GM18867 (cell line): Measurements from ENCODE around the gene GNAI1.

Experiments used
- ATAC-seq: cut with Tn5 transposase; IDR thresholded peaks from one replicate; pipeline ENCODE4 v1.9.1; 2021; ENCODE audit warnings: mild to moderate bottlenecking, moderate library complexity; ENCODE audit not compliant: unreplicated experiment

GNAI1 gene

DNA sequence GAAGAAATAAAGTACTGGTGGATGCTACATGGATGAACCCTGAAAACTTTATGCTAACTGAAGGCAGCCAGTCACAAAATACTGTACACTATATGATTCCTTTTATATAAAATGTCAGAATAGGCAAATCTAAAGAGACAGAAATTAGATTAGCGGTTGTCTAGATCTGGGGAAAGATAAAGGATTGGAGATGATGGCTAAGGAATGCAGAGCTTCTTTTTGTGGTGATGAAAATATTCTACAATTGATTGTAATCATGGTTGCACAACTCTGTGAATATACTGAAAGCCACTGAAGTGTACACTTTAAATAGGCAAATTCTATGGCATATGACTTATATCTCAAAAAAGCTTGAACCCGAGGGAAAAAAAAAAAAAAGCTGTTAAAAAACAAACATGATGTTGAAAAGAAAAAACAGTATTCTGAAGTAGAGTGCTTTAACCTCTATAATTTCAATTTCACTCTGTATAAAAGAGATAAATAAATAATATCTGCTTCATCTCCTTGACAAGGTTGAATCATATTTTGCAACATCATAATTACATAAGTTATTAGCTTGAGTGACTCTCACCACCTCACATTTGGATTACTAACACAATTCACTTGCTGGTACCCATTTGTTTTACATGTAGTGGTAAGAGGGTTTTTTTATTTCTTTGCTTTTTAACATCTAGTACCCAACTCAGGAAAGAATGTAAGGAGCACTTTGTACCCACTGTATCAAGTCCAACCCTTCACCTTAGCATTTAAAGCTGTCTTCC is 2.8 kb upstream of the GNAI1 start:
- ATAC-seq = no peak

DNA sequence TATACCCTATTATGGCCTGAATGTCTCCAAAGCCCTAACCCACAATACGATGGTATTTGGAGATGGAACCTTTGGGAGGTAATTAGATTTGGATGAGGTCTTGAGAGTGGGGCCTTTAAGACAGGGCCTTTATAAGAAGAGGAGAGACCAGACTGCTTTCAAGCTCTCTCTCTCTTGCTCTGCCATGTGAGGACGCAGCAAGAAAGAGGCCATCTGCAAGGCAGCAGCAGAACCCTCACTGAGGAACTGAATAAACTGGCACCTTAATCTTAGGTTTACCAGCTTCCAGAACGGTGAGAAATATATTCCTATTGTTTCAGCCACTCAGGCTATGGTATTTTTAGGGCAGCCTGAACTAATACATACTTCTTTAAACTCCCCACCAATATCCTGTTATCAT is 2.0 kb upstream of the GNAI1 start:
- no peak for ATAC-seq

DNA sequence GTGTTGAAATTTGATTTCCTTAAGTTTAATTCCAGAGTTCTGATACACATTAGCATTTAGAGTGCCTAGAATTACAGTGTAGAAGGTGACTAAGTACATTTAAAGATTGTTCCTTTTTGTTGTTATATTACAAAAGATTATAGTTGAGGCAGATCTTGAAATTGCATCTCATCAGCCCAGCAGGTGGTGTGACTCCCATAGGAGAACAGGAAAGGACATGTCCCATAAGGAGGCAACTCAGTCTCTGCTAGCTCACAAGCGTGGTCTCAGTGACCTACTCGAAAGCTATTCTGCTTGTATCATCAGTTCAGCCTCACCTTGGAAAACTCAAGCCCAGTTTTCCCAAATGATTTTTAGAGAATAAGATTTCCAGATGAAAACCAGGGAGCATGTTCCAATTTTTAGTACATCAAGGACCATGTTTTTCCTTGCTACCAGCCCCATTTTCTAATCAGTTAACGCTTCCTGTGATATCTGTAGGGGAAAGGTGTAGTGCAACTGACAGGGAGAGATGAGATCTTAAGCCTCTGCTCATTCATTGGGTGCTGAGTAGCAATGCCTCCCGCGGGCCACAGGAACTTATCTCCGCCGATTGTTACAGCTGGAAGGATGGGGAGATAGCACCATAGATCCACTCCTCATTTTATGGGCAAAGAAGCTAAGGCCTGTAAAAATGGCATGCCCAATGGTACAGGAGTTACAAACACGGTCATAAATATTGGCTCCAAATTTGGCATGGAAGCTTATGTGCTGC is 1.1 kb upstream of the GNAI1 start:
- ATAC-seq = no peak

DNA sequence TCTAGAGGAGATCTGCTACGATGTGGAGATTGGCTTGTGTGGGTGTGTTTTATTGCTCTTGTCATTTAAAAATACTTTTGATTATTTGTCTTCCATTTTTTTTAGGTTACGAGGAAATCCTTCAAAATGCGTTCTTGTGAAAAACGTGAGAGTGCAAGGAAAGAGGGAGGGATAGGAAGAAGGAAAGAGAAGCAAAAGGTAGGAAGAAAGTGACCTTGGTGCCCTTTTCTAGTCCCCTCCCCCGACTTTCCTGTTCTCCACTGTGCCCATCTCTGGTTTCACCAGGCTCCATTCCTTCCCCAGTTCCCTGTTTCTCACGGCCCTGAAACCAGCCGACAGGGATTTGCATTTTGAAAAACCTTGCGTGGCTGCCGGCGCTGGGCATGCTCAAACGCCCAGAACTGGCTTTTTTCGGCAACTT is 506 bp upstream of the GNAI1 start:
- ATAC-seq = no peak

DNA sequence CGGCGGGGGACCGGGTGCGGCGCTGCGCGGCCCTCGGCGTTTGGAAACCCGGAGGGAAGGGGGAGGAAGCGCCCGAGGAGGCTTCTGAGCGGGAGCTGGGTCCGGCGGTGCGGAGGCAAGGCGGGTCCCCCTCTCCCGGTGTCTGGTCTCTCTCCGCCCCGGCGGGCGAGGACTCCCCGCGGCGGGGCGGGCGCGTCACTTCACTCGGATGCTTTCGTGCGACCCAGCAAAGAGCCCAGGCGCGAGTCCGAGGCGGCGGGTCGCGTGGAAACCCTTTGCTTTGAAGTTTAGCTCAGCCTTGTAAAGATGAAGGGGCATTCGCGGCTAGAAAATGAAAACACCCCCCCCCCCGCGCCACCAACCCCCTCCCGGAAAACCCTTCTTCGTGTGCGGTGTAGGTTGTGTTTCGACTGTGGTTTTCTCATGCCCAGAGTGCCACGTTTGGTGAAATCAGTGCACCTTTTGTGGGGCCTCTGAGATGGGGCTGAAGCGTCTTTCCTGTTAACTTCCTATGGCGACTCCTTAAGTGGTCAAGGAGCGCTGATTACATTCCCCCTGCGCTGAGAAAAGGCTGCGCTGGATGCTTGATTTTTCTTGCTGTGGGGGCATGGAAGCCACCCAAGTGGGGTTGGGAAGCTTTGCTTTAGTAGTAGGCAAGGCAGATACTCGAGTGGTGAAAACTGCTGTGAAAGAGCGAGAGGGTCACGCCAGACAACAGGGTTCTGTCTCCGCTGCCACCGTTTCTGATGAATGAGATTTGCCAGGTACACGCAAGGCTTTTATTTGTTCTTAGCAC is 876 bp downstream of the GNAI1 start:
- no peak for ATAC-seq

DNA sequence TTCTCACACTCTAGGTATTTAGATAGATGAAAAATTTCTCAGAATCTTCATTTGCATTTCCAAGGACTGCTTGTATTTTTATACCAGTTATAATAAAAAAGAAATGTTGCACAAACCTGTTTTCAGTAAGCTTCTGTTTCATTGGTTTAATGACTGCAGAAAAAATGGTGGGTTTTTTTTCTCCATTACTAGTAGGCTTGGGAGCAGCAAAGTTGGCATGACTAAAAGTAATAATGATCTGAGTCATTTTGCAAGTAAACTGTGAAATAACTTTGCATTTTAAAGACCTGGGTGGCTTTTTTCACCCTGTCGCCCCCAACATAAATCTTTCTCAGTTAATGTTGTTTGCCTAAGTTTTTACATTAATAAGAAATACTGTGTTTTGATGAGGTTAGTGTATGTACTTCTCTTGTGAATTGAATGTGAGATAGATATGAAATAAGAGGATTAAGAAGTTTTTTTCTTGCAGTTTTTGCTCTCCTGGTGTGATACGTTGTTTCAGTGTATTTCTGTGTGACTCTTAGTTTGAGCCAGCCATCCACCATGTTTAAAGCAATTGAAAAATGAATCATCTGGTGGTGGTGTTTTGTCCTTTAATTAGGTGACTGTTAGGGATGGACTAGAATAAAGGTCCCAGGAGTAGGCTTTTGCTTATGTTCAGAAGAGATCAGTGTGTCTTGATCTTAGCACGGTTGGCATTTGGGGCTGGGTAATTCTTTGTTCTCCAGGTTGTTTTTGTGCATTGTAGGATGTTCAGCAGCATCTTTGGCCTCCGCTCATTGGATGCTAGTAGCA is 1.8 kb downstream of the GNAI1 start:
- ATAC-seq = peak; percentile 55

DNA sequence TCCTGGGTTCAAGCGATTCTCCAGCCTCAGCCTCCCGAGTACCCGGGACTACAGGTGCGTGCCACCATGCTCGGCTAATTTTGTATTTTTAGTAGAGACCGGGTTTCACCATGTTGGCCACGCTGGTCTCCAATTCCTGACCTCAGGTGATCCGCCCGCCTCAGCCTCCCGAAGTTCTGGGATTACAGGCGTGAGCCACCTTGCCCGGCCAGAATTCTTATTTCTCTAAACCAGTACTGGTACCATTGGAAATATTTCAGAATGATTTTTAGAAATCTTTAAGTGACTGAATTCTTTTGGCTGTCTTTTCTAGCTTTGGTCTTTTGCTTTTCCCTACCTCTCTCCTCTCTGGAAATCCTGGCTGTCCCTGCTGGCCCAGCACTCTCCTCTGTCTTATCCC is 2.8 kb downstream of the GNAI1 start:
- no peak for ATAC-seq

DNA sequence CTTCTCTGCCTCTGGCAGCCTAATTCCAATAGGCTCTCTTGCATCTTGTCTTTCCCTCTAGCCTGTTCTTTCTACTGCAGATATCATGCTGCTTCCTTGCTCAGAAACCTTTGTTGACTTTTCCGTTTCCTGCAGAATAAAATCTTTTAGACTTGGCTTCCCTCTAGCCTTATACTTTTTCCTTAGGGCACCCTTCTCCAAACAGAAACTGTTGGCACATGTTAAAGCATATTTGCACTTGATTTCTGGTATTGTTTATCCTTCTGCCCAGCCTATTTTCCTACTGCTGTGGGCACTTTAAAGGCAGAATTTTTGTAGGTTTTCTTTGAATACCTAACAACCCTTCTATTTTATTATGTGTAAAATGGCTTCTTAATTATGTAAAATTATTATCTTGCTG is 4.6 kb downstream of the GNAI1 start:
- no peak for ATAC-seq

DNA sequence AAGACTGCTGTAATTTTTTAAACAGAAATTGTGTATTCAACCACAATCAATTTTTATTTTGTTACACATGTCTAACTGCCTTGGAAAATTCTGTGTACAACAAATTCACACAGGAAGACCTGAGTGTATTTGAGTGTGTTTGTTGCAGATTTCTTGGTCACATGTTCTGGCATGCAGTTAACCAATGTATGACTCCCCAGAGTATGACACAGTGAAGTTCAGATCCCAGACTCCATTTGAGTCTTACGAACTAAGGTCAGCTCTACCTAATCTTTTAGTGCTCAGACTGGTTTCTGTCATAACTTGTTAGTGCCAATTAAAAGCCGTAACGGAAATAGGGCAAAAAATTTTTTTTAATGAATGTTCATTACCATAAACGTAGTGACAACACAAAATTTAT is 5.8 kb downstream of the GNAI1 start:
- no peak for ATAC-seq

DNA sequence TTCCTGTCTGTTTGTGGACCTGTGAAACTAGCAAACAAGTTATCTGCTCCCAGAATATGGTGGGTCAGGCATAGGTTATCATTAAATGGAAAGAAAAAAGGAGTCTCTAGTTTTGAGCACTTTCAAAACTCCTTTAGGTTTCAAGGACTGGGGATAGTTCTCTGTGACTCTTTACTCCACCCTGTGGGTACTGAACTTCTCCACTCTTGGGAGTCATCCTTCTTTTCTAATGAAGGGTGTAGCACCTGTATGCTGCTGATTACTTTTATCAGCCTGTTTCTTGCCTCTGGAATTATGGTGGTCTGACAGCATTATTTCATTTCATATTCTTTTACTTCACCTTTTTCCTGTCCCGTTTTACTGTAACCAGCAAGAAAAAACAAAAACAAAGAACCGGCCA is 6.7 kb downstream of the GNAI1 start:
- ATAC-seq = no peak

DNA sequence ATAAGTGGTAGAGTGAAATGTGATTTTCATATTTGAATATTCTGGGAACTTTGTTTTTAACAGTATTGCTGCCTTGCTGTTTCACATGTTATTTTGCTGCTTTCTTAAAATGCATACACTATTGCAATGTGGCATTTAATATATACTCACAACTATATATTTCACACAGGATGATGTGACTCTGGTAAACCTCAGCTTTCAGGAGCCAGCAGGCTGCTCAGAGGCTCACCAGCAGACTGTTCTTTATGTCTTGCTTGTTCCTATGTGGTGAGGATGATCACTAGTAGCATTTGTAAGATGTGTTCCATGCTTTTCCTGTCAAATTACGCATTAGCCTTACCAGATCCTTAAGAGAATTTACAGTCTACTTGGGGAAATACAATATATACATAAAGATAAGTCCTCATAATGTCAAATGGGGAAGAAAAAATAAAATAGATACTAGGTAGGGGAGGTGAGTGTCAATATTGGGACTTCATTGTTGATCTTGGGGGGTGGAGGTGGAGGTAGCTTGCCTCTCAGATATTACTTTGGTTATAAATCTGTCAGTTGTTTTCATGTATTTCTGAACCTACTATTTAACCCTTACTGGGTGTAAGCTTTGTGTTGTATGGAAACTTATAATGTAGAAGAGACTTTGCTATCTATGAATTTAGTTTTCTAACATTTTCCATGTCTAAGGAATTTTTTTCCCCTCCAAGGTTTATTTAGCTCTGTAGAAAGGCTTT is 8.4 kb downstream of the GNAI1 start:
- no peak for ATAC-seq

DNA sequence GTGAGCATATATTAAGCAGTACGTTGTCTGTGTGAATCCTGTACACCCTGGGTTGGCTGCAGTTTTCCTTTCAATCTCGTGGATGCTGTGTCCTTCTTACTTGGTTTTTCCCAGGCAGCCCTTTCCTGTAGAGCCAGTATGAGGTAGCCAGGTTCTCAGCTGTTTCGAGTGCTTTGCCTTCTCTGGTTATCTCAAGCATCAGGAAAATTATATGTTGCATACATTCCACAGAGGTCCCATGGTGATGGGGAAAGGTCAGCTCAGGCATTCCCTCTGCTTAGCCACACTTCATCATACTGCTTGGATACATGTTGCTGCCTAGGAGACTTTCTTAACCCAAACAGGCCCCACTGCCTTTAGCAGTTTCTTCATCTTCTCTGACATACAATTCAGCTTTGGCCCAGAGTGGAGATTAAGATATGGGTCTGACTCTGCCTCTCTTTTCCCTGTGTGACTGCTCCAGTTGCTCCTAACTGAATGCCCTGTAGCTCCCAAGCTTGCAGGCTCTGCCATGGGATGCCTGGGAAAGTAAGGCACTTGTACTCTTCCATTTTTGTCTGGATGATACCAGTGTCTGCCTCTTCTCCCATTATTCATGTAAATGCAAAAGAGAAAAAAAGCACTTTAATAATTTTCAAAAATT is 11.3 kb downstream of the GNAI1 start:
- no peak for ATAC-seq

DNA sequence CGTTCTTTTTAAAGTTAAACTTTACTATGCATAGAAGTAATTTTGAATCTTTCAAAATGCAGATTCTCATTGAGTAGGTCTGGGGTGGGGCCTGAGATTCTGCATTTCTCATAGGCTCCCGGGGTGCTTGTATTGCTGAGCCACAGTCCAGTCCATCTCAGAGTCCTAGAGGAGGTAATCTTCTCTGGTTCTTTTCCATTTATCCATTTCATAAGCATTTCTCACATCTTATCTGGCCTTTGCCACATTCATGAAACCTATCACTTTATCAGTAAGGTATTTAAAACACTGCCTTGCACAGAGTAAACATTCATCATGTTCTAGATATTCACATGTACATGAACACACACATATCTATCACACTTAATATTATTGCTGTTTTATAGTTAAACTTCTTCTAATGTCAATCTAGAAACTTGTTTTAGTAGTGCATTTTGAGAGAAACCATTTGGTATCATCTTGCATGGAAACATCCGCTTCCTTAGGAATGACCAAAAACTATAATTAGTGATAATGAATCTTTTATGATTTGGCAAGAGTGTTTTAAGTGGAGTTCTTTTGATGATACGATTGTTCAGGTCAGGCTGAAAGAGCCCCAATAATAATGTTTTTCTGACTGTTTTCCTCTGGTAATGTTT is 12.0 kb downstream of the GNAI1 start:
- ATAC-seq = no peak

DNA sequence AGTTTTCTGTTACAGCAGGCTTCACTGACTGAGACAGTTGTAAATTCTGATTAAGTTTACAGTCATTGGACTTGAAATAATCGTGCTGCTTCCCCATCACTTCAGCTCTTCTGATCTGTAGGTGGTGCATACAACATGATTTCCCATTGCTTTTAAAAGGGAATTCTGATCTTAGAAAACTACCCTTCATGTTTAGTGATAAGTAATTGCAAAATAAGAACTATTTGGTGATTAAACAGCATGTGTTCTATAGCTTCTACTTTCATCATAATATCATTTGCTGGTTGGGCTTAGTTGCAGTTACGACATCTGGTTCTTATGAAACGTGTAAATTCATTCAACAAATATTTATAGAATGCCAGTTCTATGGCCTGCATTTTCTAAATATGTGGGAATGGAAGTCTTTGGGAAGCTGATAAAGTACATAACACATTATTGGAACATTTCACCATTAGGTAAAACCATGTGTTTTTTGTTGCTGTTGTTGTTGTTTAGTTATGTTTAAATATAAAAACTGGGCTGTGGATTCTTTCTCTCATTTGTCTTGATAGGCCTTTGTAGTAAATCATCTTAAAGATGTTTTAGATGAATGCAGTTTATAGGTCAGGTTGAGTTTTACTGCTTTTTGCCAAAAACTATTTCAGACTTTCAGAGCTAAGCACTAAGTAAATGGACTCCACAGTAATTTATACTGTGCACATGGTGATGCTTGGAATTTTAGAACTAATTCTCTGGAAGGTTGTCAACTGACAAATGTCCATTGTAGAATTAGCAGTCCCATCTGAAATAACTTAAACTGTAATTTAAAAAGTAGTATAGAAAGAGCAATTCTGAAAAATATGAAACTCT is 13.1 kb downstream of the GNAI1 start:
- no peak for ATAC-seq

DNA sequence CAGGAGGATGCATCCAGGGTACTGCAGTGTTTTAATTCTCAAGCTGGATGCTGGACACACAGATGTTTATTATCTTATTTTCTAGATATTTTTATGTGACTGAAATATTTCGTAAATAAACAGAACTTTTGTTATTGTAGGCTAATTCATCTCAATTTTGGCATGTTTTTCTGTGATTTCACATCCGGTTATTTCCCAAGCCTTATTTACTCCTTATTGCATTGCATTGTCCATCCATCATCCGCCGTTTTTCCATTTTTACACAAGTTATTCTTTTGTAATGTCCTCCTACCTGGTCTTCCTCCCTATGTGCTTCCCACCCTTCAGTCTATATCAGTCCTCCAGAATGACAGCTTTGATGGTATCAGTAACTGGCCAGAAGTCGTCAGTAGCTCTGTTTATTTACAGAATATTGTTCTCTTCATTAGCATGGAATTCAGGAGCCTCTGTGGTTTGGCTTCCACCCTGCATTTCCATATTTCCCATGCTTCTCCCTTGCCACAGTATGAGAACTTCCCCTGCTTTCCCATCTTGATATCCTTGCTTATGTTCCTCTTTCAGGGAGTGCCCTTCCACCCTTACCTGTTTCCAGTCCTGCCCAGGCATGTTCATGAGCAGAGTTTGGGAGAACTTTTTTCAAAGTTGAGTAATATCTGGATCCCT is 16.1 kb downstream of the GNAI1 start:
- no peak for ATAC-seq

DNA sequence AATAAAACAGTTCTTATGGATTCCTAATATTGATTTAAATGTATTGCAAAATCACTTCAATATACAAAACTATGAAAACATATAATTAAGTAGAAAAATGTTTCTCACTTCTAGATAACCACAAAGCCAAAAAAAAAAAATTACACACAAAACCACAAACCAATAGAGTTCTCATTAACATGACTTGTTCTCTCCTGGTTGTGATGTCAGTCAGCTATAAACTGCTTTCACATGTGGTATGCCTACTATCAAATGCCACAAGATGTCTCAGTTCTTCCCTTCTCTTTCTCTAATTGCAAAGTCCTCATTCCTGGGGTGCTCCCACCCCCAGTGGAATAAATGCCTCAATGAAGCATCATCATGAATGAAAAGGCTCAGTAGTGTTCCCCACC is 16.6 kb downstream of the GNAI1 start:
- no peak for ATAC-seq

DNA sequence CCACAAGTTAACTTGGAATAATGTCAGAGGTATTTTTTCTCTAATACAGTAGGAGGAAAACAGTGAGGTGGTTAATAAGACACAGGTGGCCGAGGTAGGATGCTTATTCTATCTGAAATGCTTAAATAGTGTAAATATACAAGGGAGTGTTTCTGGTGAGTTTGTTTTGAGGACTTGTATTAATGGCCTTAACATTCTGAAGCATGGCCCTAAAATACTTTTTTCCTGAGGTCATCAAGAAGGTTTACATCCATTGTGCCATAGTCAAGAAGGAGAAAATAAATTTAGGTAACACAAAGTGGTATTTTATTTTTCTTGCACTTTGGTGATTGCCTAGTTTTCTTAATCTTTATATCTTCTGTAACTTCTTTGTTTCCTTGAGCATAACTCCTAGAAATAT is 18.8 kb downstream of the GNAI1 start:
- no peak for ATAC-seq
